Ascending aorta (tissue), 2 donors: ENCODE measurements around the gene RING1. TPM values are rescaled to one million over a fixed set of nuclear protein-coding genes. Genes with fewer than 3 reads are reported as not detected.

ENCODE experiments used
- DNase-seq, 2 donors: peaks; one replicate each; pipeline ENCODE4 v3.0.0-alpha.2; 2019; ENCODE audit warnings: low spot score in 2 of 2
- H3K27ac ChIP-seq, 2 donors: fragments of 200-600 bp; sonication (generic); one replicate each; pipeline ENCODE4 v1.5.1; 2016 to 2017; ENCODE audit warnings: mild to moderate bottlenecking in 1 of 2
- H3K27me3 ChIP-seq: fragments of 200-600 bp; sonication (generic); one replicate; pipeline ENCODE4 v1.5.1; 2017
- H3K36me3 ChIP-seq, 2 donors: fragments of 200-600 bp; sonication (generic); one replicate each; pipeline ENCODE4 v1.5.1; 2016
- H3K4me1 ChIP-seq, 2 donors: fragments of 200-600 bp; sonication (generic); one replicate each; pipeline ENCODE4 v1.5.1; 2016 to 2017; ENCODE audit warnings: mild to moderate bottlenecking in 1 of 2
- H3K4me3 ChIP-seq, 2 donors: fragments of 200-600 bp; sonication (generic); one replicate each; pipeline ENCODE4 v1.5.1; 2016 to 2017; ENCODE audit warnings: mild to moderate bottlenecking in 1 of 2
- H3K9me3 ChIP-seq, 2 donors: fragments of 200-600 bp; sonication (generic); one replicate each; pipeline ENCODE4 v1.5.1; 2016
- CTCF ChIP-seq, 3 experiments: fragments of 200-600 bp in 2 of 3; fragments of 450-650 bp in 1 of 3; sonication (generic) in 2 of 3; IDR thresholded peaks; one replicate each; pipeline ENCODE4 v1.5.1; 2016 to 2019; ENCODE audit warnings: antibody characterized with exemption in 3 of 3, mild to moderate bottlenecking in 1 of 3, moderate library complexity in 1 of 3
- intact Hi-C: fragments of 100-400 bp; cut with DNase I; formaldehyde crosslinking; loops from one replicate; pipeline ENCODE4 v1.15.1; 2023
- total RNA-seq: library from RNA; depleted of rRNA; stranded (reverse); fragments of >200 nt; gene quantifications from one replicate; pipeline ENCODE4 v1.1.0, GENCODE V29; 2016

The RING1 gene
- total RNA-seq, 1 donor from 2014 or later, result 28.5 TPM

GRCh38 chr6:33192671-33193602 lies 15.4 kb upstream of the RING1 start:
- no peak for TF ChIP-seq CTCF (IDR thresholded peaks at IDR 0.05)
- Histone ChIP-seq H3K36me3 (peaks cover 18 to 29% of the 10 kb centered on the region in 2 donors), H3K4me1 (peaks cover 11% of the 10 kb centered on the region in 2 donors), H3K27ac (peak overlapping the region; percentile 15 to 71), H3K4me3 (peak overlapping the region; percentile 50 to 65), H3K9me3 (no peaks in the 10 kb centered on the region), H3K27me3 (peaks cover 4% of the 10 kb centered on the region)
- intact Hi-C loops, result loop anchor here (2.0 kb wide), 1 partner anchor 30 kb away; no protein-coding TSS in a partner anchor
- no peak for DNase-seq

GRCh38 chr6:33193619-33194018 lies 14.7 kb upstream of the RING1 start:
- H3K4me3 ChIP-seq, result peak overlapping the region; percentile 50 to 65
- intact Hi-C loops, result loop anchor here (2.0 kb wide), 1 partner anchor 31 kb away; no protein-coding TSS in a partner anchor
- H3K27me3 ChIP-seq, result peaks cover 4% of the 10 kb centered on the region
- H3K36me3 ChIP-seq, result peaks cover 18 to 29% of the 10 kb centered on the region in 2 donors
- no peaks in the 10 kb centered on the region for H3K9me3 ChIP-seq
- DNase-seq, result no peak
- TF ChIP-seq CTCF (IDR thresholded peaks at IDR 0.05), result no peak
- H3K4me1 ChIP-seq, result peaks cover 14 to 16% of the 10 kb centered on the region in 2 donors
- H3K27ac ChIP-seq, result peak overlapping the region in 1 of 2 donors; percentile 71

GRCh38 chr6:33194431-33194979 lies 13.8 kb upstream of the RING1 start:
- TF ChIP-seq CTCF (IDR thresholded peaks at IDR 0.05), result no peak
- no peak overlapping the region for H3K27ac ChIP-seq
- H3K4me1 ChIP-seq, result peaks cover 19 to 21% of the 10 kb centered on the region in 2 donors
- DNase-seq, result no peak
- H3K9me3 ChIP-seq, result no peaks in the 10 kb centered on the region
- H3K27me3 ChIP-seq, result peaks cover 4% of the 10 kb centered on the region
- H3K4me3 ChIP-seq, result no peak overlapping the region
- H3K36me3 ChIP-seq, result peaks cover 18 to 29% of the 10 kb centered on the region in 2 donors
- intact Hi-C loops, result no loop called here

- no peak for DNase-seq
- TF ChIP-seq CTCF (IDR thresholded peaks at IDR 0.05), result no peak
- intact Hi-C loops, result no loop called here
Observed at GRCh38 chr6:33195304-33196165, 12.8 kb upstream of the RING1 start.

GRCh38 chr6:33197431-33198048 lies 10.8 kb upstream of the RING1 start:
- peak in 2 of 3 experiments; percentile 42 to 61 for TF ChIP-seq CTCF (IDR thresholded peaks at IDR 0.05)
- Histone ChIP-seq H3K9me3 (no peaks in the 10 kb centered on the region), H3K27ac (peak overlapping the region in 1 of 2 donors; percentile 4), H3K27me3 (no peaks in the 10 kb centered on the region), H3K4me1 (peaks cover 21 to 28% of the 10 kb centered on the region in 2 donors), H3K36me3 (peaks cover 24 to 35% of the 10 kb centered on the region in 2 donors), H3K4me3 (no peak overlapping the region)
- no peak for DNase-seq
- intact Hi-C loops, result no loop called here

More at GRCh38 chr6:33195304-33196165, 12.8 kb upstream of the RING1 start:
- Histone ChIP-seq H3K36me3 (peaks cover 18 to 29% of the 10 kb centered on the region in 2 donors), H3K27me3 (peaks cover 4% of the 10 kb centered on the region), H3K4me1 (peaks cover 19 to 21% of the 10 kb centered on the region in 2 donors), H3K4me3 (no peak overlapping the region), H3K9me3 (no peaks in the 10 kb centered on the region), H3K27ac (no peak overlapping the region)
